ENCODE results near the gene GDE1. TPM values are rescaled to one million over a fixed set of nuclear protein-coding genes. Genes with fewer than 3 reads are reported as not detected.

The GDE1 gene
- total RNA-seq, 1 experiment from 2014 or later, result 48.6 TPM

DNA sequence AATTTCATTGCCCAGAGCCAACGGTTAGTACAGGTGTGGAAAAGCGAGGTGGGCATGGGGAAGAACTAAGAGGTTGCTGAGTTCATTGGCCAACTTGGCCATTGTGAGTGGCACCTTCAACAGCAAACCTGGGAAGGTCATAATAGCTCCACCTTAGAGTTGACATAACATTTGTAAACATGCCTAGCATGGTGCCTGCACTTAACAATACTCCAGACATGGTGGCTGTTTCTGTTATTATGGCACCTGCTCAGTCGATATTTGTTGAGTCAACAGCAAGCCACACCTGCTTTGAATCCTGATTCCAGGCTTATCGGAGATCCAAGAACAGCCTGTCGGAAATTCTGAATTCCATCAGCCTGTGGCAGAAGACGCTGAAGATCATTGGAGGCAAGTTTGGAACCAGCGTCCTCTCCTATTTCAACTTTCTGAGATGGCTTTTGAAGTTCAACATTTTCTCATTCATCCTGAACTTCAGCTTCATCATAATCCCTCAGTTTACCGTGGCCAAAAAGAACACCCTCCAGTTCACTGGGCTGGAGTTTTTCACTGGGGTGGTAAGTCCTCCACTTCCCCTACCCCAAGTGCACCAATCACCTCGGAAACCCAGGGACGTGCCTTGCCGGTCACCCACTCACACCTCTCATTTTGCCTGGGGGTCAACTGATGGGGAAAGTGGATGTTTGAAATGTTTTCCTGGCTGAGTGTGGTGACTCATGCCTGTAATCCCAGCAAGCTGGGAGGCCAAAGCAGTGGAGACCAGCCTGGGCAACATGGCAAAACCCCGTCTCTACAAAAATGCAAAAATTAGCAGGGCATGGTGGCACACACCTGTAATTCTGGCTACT lies 58.2 kb downstream of the GDE1 start:
- Mint-ChIP-seq H3K27ac (no peak overlapping the region; a peak in 1 of 7 replicates), H3K36me3 (ENCODE audit: insufficient read depth in 1 of 3, low read depth in 3 of 3) (peaks cover 7 to 9% (median 8%) of the 10 kb centered on the region in 3 experiments), H3K9me3 (peaks cover 6 to 7% of the 10 kb centered on the region in 2 experiments), H3K27me3 (ENCODE audit: low read depth) (no peaks in the 10 kb centered on the region; the same call in 1 of the 2 replicates), H3K4me3 (no peak overlapping the region), H3K4me1 (no peaks in the 10 kb centered on the region)
- no peak overlapping the region for H4K5ac ChIP-seq (ENCODE audit: insufficient read length, low read depth, low read length)
- H2AFZ ChIP-seq (ENCODE audit: low read length), result no peak overlapping the region
- WGBS (ENCODE audit: extremely low coverage, insufficient read length, low lambda C conversion rate), result no CpG with 5 or more reads among the region's 12 CpGs
- no peaks in the 10 kb centered on the region for H3K79me2 ChIP-seq (ENCODE audit: insufficient read depth, low read length)
- no peak overlapping the region for H2BK20ac ChIP-seq (ENCODE audit: low read depth, low read length, poor library complexity, severe bottlenecking)
- no peak overlapping the region for H4K8ac ChIP-seq (replicated peaks; ENCODE audit: insufficient read length, low read depth, low read length)
- no peaks in the 10 kb centered on the region for H3K23me2 ChIP-seq (ENCODE audit: insufficient read length, low read depth, low read length, poor library complexity, severe bottlenecking)
- no peaks in the 10 kb centered on the region for H3K9me3 ChIP-seq (ENCODE audit: control insufficient read depth, low read depth, low read length)
- no peaks in the 10 kb centered on the region for H3K27me3 ChIP-seq (ENCODE audit: insufficient read depth, low read length)
- no peak overlapping the region for H3K4ac ChIP-seq (ENCODE audit: low read depth, low read length)
- no peak overlapping the region for H3K27ac ChIP-seq (ENCODE audit: insufficient read length, low read depth, low read length)
- no peaks in the 10 kb centered on the region for H3K79me1 ChIP-seq (ENCODE audit: insufficient read depth, low read depth, low read length, poor library complexity, severe bottlenecking)
- H2BK15ac ChIP-seq (ENCODE audit: low read depth, low read length), result no peak overlapping the region
- H3K23ac ChIP-seq (ENCODE audit: insufficient read length, low read depth, low read length), result no peak overlapping the region
- no peak overlapping the region for H2BK12ac ChIP-seq (ENCODE audit: insufficient read length, low read depth, low read length)
- H3K18ac ChIP-seq (ENCODE audit: insufficient read length, low read depth, low read length), result no peak overlapping the region
- no peak overlapping the region for H3T11ph ChIP-seq (ENCODE audit: low read length)
- H4K20me1 ChIP-seq (ENCODE audit: control insufficient read depth, insufficient read depth, insufficient read length), result no peaks in the 10 kb centered on the region
- TF ChIP-seq, protein P1, sequence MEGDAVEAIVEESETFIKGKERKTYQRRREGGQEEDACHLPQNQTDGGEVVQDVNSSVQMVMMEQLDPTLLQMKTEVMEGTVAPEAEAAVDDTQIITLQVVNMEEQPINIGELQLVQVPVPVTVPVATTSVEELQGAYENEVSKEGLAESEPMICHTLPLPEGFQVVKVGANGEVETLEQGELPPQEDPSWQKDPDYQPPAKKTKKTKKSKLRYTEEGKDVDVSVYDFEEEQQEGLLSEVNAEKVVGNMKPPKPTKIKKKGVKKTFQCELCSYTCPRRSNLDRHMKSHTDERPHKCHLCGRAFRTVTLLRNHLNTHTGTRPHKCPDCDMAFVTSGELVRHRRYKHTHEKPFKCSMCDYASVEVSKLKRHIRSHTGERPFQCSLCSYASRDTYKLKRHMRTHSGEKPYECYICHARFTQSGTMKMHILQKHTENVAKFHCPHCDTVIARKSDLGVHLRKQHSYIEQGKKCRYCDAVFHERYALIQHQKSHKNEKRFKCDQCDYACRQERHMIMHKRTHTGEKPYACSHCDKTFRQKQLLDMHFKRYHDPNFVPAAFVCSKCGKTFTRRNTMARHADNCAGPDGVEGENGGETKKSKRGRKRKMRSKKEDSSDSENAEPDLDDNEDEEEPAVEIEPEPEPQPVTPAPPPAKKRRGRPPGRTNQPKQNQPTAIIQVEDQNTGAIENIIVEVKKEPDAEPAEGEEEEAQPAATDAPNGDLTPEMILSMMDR (conservative IDR thresholded peaks at IDR 0.05), result no peak
- H4K91ac ChIP-seq (ENCODE audit: insufficient read length, low read depth, low read length), result no peak overlapping the region
- no peak overlapping the region for H2BK120ac ChIP-seq (ENCODE audit: low read depth, low read length, poor library complexity, severe bottlenecking)
- no peak overlapping the region for H2AK5ac ChIP-seq (ENCODE audit: insufficient read length, low read length)
- no peak overlapping the region for H3K9ac ChIP-seq (ENCODE audit: extremely low read depth, insufficient read length, low read length)
- H3K4me2 ChIP-seq (ENCODE audit: insufficient read depth, insufficient read length, low read length), result no peak overlapping the region
- no peaks in the 10 kb centered on the region for H3K4me1 ChIP-seq (ENCODE audit: insufficient read depth, low read length)
- no peak for DNase-seq
- no peak overlapping the region for H3K14ac ChIP-seq (ENCODE audit: insufficient read depth, low read length)
- H2BK5ac ChIP-seq (ENCODE audit: insufficient read length, low read length), result no peak overlapping the region
- H3K56ac ChIP-seq (ENCODE audit: insufficient read length, low read depth, low read length), result no peak overlapping the region
